Type B pancreatic cell (in vitro differentiated cells): ENCODE data around the gene MS4A6A. TPM values are rescaled to one million over a fixed set of nuclear protein-coding genes. Genes with fewer than 3 reads are reported as not detected.
"Not testable (repeated sequence)": the region's sequence is repeated elsewhere in the genome, so short reads cannot be mapped to it uniquely, and the experiment has no call there.

Experiments
- DNase-seq: peaks from one replicate; pipeline ENCODE4 v3.0.0; 2021; ENCODE audit warnings: mixed read lengths; ENCODE audit not compliant: unreplicated experiment; ENCODE audit errors: extremely low spot score
- H3K27ac Mint-ChIP-seq: 2 replicates; pipeline ENCODE4 v1.8.0; 2021; ENCODE audit warnings: mild to moderate bottlenecking, mixed read lengths
- H3K27me3 Mint-ChIP-seq: 2 replicates; pipeline ENCODE4 v1.8.0; 2021; ENCODE audit warnings: mixed read lengths
- H3K36me3 Mint-ChIP-seq: 2 replicates; pipeline ENCODE4 v1.8.0; 2021; ENCODE audit warnings: mixed read lengths
- H3K4me1 Mint-ChIP-seq: one replicate; pipeline ENCODE4 v1.8.0; 2021; ENCODE audit warnings: mixed read lengths; ENCODE audit not compliant: unreplicated experiment
- H3K4me3 Mint-ChIP-seq: 2 replicates; pipeline ENCODE4 v1.8.0; 2021; ENCODE audit warnings: mild to moderate bottlenecking, mixed read lengths
- H3K9me3 Mint-ChIP-seq: 2 replicates; pipeline ENCODE4 v1.8.0; 2021; ENCODE audit warnings: mixed read lengths
- total RNA-seq: library from RNA; stranded (reverse); gene quantifications from 2 replicates; pipeline ENCODE4 v1.2.1, GENCODE V29; 2021; ENCODE audit warnings: low replicate concordance
- TF ChIP-seq, protein P1 (sequence below): fragments of 200-600 bp; sonication (generic); conservative IDR thresholded peaks from 2 replicates; pipeline ENCODE4 v1.5.0; 2021; ENCODE audit warnings: antibody characterized with exemption, mild to moderate bottlenecking

MS4A6A gene
- total RNA-seq, 1 donor from 2014 or later = 4.2 TPM

GRCh38 chr11:60159284-60159683 lies 23.6 kb downstream of the MS4A6A start:
- Mint-ChIP-seq H3K4me3 (no peak overlapping the region), H3K4me1 (no peaks in the 10 kb centered on the region), H3K27ac (no peak overlapping the region), H3K27me3 (no peaks in the 10 kb centered on the region), H3K36me3 (no peaks in the 10 kb centered on the region), H3K9me3 (no peaks in the 10 kb centered on the region)
- TF ChIP-seq, protein P1, sequence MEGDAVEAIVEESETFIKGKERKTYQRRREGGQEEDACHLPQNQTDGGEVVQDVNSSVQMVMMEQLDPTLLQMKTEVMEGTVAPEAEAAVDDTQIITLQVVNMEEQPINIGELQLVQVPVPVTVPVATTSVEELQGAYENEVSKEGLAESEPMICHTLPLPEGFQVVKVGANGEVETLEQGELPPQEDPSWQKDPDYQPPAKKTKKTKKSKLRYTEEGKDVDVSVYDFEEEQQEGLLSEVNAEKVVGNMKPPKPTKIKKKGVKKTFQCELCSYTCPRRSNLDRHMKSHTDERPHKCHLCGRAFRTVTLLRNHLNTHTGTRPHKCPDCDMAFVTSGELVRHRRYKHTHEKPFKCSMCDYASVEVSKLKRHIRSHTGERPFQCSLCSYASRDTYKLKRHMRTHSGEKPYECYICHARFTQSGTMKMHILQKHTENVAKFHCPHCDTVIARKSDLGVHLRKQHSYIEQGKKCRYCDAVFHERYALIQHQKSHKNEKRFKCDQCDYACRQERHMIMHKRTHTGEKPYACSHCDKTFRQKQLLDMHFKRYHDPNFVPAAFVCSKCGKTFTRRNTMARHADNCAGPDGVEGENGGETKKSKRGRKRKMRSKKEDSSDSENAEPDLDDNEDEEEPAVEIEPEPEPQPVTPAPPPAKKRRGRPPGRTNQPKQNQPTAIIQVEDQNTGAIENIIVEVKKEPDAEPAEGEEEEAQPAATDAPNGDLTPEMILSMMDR = no peak
- no peak for DNase-seq

- Mint-ChIP-seq H3K36me3 (no peaks in the 10 kb centered on the region), H3K9me3 (no peaks in the 10 kb centered on the region), H3K4me1 (no peaks in the 10 kb centered on the region)
These were observed 24.2 kb downstream of the MS4A6A start for GRCh38 chr11:60158636-60159035.

DNA sequence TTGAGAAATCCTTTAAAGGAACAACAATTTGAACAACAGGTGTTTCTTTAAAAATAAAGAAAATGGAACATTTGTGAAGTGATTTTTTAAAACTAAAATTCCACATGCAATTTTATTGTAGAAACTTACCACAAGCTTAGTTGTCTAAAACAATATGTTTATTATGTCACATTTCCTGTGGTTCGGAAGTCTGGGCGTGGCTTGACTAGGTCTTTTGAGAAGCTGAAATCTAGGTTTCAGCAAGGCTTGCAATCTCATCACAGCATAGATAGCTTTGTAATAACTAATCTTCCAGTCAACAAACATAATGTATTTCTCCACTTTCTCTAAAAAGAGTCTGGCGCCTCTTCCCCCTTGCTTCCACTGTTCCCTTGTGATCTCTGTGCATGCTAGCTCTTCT lies 27.0 kb downstream of the MS4A6A start:
- Mint-ChIP-seq H3K27ac (no peak overlapping the region), H3K4me1 (no peaks in the 10 kb centered on the region), H3K4me3 (no peak overlapping the region), H3K9me3 (no peaks in the 10 kb centered on the region), H3K36me3 (no peaks in the 10 kb centered on the region), H3K27me3 (no peaks in the 10 kb centered on the region)
- DNase-seq = no peak
- TF ChIP-seq, protein P1 = no peak

More at GRCh38 chr11:60158636-60159035, 24.2 kb downstream of the MS4A6A start:
- Mint-ChIP-seq H3K27me3 (no peaks in the 10 kb centered on the region), H3K4me3 (no peak overlapping the region), H3K27ac (no peak overlapping the region)
- DNase-seq = no peak
- TF ChIP-seq, protein P1 = no peak

- not testable (repeated sequence) for H3K9me3 Mint-ChIP-seq, H3K27ac Mint-ChIP-seq, H3K4me3 Mint-ChIP-seq, H3K27me3 Mint-ChIP-seq, H3K4me1 Mint-ChIP-seq, H3K36me3 Mint-ChIP-seq, DNase-seq
These were observed 30.2 kb downstream of the MS4A6A start for GRCh38 chr11:60152727-60153126.

DNA sequence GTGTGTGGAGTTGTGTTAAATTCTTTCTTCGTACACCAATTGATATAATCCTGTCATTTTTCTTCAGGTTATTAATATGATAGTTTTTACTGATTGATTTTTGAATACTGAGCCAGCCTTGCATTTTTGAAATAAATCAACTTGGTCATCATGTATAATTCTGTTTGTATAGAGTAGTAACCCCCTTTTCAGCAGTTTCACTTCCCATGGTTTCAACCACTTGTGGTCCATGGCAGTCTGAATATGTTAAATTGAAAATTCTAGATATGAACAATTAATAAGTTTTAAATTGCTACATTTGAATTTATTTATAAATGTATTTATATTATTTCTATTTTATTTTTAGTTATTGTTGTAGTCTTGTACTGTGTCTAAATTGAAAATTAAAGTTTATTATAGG lies 32.6 kb downstream of the MS4A6A start:
- DNase-seq = no peak
- TF ChIP-seq, protein P1 = no peak
- H3K4me1 Mint-ChIP-seq = no peaks in the 10 kb centered on the region
- H3K27me3 Mint-ChIP-seq = no peaks in the 10 kb centered on the region
- no peak overlapping the region for H3K27ac Mint-ChIP-seq
- H3K36me3 Mint-ChIP-seq = no peaks in the 10 kb centered on the region
- H3K4me3 Mint-ChIP-seq = no peak overlapping the region
- no peaks in the 10 kb centered on the region for H3K9me3 Mint-ChIP-seq

- H3K27me3 Mint-ChIP-seq = no peaks in the 10 kb centered on the region
- H3K27ac Mint-ChIP-seq = no peak overlapping the region
- TF ChIP-seq, protein P1 = no peak
These were observed 37.2 kb downstream of the MS4A6A start for GRCh38 chr11:60145677-60146076.

More at GRCh38 chr11:60145677-60146076, 37.2 kb downstream of the MS4A6A start:
- H3K4me1 Mint-ChIP-seq = no peaks in the 10 kb centered on the region
- H3K36me3 Mint-ChIP-seq = no peaks in the 10 kb centered on the region
- no peak for DNase-seq
- no peak overlapping the region for H3K4me3 Mint-ChIP-seq
- no peaks in the 10 kb centered on the region for H3K9me3 Mint-ChIP-seq
